Activated T-cell treated with anti-CD3 and anti-CD28 coated beads for 48 hours (primary cell): ENCODE data around the gene TALDO1.
A peak's percentile ranks its signal among the peaks of the same experiment; 100 is the strongest.

Source experiments
- DNase-seq: peaks from one replicate; pipeline ENCODE4 v3.0.0-alpha.2; 2020; ENCODE audit warnings: low read depth

The TALDO1 gene

DNA sequence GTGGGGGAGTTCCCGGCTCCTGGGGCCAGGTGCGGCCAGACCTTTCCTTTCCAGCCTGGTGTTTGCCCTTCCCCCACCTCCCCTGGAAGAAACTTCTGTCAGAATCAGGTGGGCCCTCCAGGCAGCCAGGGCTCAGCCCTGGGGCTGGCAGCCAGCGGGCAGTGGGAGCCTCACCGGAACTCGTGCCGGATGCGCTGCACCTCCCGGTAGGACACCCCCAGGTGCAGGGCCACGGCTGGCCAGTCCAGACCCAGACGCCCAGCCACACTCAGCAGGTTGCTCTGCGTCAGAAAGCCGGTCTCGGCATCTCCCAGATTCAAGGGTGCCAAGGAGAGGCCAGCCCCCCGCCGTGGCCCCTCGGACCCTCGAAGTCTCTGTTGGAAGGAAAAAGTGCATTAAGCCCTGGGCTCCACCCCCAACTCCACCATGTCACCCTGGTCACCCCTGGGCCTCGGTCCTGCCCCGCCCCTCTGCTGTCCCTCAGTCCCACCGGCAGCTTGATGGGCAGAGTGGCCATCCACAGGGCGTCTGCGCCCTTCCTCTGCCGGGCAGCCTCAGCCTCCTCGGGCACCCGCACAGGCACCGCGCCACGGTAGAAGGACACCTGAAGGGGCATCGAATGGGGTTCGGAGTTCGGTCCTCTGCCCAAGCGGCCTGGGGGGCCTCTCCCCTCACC is 52.5 kb downstream of the TALDO1 start:
- no peak for DNase-seq

- no peak for DNase-seq
Measured at GRCh38 chr11:800473-800872, 53.2 kb downstream of the TALDO1 start.

DNA sequence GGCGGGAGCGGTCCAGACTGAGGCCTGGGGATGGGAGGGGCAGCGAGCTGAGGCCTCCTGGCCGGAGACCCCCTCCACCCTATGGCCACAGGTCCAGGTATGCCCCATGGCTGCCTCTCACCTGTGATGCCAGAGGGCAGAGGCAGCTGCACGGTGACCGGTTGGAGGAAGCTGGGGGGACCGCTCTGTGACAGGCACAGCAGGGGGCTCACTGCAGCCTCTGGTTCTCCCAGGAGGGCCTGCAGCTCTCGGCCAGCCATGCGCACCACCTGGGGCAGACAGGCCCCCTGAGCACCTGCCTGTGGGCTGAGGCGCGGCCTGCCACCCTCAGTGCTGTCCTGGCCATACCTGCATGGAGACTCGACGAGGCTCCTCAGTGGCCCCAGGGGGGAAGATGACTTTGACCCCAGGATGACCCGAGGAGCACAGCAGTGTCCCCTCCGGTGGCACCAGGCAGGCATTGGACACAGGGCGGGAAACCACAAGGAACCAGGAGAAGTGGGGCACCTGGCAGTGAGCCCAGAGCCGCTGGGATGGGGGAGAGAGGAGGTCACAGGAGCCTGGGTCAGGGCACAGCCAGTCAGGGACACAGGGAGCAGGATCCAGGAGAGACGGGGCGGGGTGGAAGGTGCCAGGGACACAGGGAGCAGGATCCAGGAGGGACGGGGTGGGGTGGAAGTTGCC is 54.0 kb downstream of the TALDO1 start:
- DNase-seq = no peak

DNA sequence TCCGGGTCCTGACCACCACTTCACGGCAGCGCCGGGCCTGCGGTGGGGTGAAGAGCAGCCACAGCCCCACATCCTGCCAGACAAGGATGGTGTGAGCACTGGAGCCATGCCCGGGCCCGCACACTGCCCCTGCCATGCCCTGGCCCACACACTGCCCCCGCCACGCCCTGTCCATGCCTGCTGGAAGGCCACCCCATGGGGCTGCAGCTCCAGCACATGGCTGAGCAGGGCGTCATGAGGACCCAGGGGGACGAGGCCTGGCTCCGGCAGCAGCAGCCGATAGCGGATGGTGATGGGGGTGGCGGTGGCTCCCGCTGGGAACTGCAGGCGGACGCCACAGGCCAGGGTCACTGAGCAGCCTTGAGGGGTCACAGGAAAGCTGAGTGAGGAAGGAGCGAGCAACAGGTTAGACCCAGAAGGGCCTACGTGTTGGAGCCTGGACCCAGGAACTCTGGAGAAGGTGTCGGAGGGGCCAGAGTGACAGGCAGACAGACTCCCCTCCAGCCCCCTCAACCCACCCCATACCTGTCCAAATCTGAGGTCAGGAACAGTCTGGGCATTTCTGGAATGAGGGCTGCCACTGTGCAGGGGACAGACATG is 54.9 kb downstream of the TALDO1 start:
- no peak for DNase-seq

DNA sequence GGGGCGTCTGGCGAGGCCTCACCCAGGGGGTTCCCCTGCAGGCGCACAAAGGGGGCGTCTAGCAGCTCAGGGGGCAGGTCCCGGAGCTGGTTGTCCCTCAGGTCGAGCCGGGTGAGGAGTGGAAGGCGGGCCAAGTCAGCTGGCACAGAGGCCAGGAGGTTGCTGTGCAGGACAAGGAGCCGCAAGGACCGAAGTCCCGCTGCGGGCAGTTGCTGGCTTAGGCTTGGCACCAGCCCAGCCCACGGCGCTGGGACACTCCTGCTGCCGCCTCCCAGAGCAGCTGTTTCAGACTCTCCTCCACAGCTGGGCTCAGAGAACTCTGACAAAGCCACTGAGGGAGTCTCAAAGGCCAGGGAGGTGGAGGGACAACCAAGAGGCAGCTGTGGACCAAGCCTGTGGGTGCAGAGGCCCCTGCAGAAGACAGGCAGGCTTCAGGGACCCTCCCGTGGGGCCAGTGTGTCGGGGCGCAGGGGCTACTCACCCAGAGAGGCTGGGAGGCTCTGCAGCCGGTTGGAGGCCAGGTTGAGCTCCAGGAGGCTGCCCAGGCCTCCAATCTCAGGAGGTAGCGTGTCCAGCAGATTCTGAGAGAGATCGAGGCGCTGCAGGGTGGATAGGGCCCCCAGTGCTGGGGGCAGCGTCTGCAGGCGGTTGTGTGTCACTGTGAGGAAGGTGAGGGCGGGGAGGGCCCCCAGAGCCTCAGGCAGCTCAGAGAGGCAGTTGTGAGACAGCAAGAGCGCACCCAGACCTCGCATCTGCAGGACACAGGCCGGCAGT is 55.6 kb downstream of the TALDO1 start:
- no peak for DNase-seq

GRCh38 chr11:803467-803742 is 56.1 kb downstream of the TALDO1 start:
- no peak for DNase-seq

DNA sequence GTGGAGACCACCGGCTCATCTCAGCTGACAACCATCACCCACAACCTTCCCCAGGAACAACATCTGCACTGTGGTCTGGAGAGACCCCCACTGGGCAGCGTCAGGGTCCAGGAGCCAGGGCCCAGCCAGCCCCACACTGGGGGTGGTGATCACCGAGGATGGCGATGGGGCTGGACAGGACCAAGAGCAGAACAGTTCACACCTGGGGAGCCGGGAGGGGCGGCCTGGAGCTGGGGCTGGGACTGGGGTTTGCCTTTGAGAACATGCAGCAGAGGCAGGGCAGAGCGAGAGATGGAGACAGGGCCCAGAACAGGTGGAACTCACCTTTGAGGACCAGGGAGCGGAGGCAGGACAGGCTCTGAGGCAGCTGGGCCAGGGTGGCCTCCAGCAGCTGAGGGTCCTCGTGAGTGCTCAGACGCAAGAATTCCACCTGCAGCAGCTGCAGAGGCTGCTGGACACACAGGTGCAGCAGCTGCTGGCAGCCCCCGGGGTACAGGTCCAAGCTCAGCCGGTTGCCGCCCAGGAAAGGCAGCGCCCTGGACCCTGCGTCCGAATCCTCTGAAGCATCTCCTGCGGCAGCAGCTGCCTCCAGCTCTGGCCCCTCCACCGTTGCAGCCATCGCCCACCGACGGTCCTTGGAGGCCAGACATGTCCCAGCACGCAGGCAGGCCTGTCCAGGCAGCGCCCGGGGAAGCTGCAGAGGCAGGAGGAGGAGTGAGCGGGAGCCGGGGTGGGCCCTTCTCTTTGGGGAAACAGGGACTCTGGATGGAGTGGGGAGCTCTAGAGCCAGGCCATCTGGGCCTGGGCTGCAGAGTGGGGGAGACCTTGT is 56.7 kb downstream of the TALDO1 start:
- DNase-seq = no peak

GRCh38 chr11:804599-804964 is 57.3 kb downstream of the TALDO1 start:
- DNase-seq = no peak

GRCh38 chr11:808427-809286 is 61.4 kb downstream of the TALDO1 start:
- DNase-seq = no peak

DNA sequence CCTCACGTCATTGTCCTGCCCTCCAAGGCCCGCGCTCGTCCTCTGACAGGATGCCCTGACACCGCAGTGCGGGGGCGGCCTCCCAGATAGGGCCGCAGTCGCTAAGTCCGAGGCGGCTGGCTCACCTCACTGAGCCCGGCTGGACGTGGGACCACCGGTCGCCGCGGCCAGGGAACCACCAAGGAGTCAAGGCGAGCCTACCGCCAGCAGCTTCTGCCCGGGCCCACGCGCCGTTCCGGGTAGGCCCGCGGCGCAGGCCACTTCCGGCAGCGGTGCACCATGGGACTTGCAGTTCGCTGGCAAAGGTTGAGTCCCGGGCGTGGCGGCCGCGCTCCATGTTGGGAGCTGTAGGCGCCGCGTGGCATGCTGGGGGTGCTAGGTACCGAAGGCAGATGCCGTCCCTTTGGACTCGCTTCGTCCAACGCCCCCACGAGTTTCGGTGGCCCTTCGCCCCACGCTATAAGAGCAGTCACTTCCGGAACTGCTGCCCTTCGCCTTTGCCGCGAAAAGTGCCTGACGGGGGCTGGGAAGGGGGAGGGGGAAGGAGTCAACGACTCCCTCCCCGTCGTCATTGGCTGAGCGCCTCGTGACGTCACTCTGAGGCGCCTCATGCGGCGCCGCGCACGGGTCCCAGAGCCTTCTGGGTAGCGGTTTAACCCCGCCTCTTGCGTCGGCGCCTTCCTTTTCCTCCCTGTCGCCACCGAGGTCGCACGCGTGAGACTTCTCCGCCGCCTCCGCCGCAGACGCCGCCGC is 62.2 kb downstream of the TALDO1 start, which contains the start of gene RPLP2:
TSS of gene RPLP2 (plus strand) at position 681 of the 753 bp plus-strand sequence. CDS start 268 bp downstream, outside the sequence.
- DNase-seq = peak; percentile 98

DNA sequence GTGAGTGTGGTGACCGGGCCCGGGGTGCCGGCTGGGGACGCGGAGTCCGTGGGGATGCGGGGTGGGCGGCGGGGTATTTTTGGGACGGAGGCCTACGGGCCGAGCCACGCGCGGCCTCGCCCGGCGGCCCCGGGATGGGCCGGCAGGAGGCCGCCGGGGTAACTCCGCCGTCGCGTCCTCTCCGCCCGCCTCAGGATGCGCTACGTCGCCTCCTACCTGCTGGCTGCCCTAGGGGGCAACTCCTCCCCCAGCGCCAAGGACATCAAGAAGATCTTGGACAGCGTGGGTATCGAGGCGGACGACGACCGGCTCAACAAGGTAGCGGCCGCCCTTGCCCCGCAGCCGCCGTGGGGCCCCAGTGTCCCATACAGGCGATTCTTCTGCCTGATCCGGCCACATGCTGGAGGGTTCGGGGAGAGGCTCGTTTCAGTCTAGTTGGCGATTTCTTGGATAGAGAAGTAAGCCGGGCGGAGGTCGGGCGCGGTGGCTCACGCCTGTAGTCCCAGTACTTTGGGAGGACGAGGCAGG is 62.8 kb downstream of the TALDO1 start:
- DNase-seq = no peak

- DNase-seq = no peak
Measured at GRCh38 chr11:811446-812245, 64.4 kb downstream of the TALDO1 start.

GRCh38 chr11:812390-812789 is 65.1 kb downstream of the TALDO1 start:
- no peak for DNase-seq

DNA sequence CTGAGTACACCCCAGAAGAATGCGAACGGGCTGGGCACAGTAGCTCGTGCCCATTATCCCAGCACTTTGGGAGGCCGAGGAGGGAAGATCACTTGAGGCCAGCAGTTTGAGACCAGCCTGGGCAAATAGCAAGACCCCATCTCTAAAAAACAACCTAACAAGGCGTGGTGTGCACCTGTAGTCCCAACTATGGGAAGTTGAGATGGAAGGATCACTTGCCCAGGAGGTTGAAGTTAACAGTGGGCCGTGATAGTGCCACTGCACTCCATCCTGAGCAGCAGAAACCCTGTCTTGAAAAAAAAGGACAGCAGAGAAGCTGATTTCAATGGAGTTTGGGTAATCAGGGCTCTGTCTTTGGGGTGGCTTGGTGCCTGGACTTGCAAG is 65.8 kb downstream of the TALDO1 start:
- DNase-seq = no peak

DNA sequence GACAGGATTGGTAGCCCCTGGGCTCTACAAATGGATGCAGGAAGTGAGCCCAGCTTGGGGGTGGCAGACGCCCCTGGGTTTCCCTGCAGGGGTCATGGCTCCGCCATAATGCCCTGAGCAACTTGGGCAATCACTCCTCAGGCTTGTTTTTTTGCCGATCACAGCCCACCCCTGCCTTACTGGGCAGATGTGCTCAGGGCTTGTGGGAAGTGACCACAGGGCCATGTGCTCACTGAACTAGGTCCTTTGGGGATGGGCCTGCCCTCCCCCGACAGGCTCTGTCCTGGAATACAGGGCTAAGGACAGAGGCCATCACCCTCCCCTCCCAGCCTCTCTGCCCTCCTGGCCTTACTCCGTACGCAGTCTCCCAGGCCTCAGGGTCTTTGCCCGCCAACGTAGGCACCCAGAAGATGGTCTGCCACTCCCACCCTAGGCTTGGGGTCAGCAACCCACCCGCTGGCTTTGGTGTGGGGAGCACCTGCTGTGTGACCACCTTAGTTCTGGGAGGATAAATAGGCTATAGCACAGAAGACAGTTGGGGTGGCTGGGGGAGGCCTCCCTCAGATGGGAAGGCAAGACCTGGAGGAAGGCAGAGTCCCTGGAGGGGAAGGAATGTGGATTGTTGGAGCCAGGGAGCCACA is 66.3 kb downstream of the TALDO1 start:
- no peak for DNase-seq
